ENCODE results near the gene AGPAT1.

The AGPAT1 gene

GRCh38 chr6:32175711-32176475, at the start of gene AGPAT1:
Gene AGPAT1, minus strand, starts transcription at chr6:32176084. Its CDS starts 4,588 bp downstream, at chr6:32171496.
- Histone ChIP-seq H3K4me3 (ENCODE audit: low read depth, low read length) (peak within 1 kb of the TSS; percentile 90), H3K27ac (ENCODE audit: low read depth, low read length) (peak within 1 kb of the TSS; percentile 99), H3K36me3 (ENCODE audit: control insufficient read depth, insufficient read depth, low read length) (peaks cover 31% of the 10 kb centered on the region), H3K27me3 (ENCODE audit: control insufficient read depth, insufficient read depth, low read length) (no peaks in the 10 kb centered on the region), H3K4me1 (ENCODE audit: control insufficient read depth, insufficient read depth, low read length) (peaks cover 23% of the 10 kb centered on the region), H3K9ac (ENCODE audit: low read depth, low read length) (peak within 1 kb of the TSS; percentile 77), H3K9me3 (ENCODE audit: control insufficient read depth, insufficient read depth, low read length) (no peaks in the 10 kb centered on the region)

- H3K9ac ChIP-seq (ENCODE audit: low read depth, low read length): no peak overlapping the region
- H3K27me3 ChIP-seq (ENCODE audit: control insufficient read depth, insufficient read depth, low read length): no peaks in the 10 kb centered on the region
- no peaks in the 10 kb centered on the region for H3K36me3 ChIP-seq (ENCODE audit: control insufficient read depth, insufficient read depth, low read length)
- H3K4me1 ChIP-seq (ENCODE audit: control insufficient read depth, insufficient read depth, low read length): peaks cover 4% of the 10 kb centered on the region; the same call in 1 of the 2 replicates
- no peak overlapping the region for H3K4me3 ChIP-seq (ENCODE audit: low read depth, low read length)
- no peaks in the 10 kb centered on the region for H3K9me3 ChIP-seq (ENCODE audit: control insufficient read depth, insufficient read depth, low read length)
- no peak overlapping the region for H3K27ac ChIP-seq (ENCODE audit: low read depth, low read length)
These were observed 48.8 kb upstream of the AGPAT1 start for GRCh38 chr6:32224696-32225095.

GRCh38 chr6:32223258-32224235, 47.7 kb upstream of the AGPAT1 start, which contains the start of gene NOTCH4:
Gene NOTCH4, minus strand, starts transcription at chr6:32224067. Its CDS starts 139 bp downstream, at chr6:32223928.
- Histone ChIP-seq H3K27me3 (ENCODE audit: control insufficient read depth, insufficient read depth, low read length) (no peaks in the 10 kb centered on the region), H3K9me3 (ENCODE audit: control insufficient read depth, insufficient read depth, low read length) (no peaks in the 10 kb centered on the region), H3K4me1 (ENCODE audit: control insufficient read depth, insufficient read depth, low read length) (peaks cover 4% of the 10 kb centered on the region; the same call in 1 of the 2 replicates), H3K4me3 (ENCODE audit: low read depth, low read length) (no peak within 1 kb of the TSS), H3K36me3 (ENCODE audit: control insufficient read depth, insufficient read depth, low read length) (no peaks in the 10 kb centered on the region), H3K9ac (ENCODE audit: low read depth, low read length) (no peak within 1 kb of the TSS), H3K27ac (ENCODE audit: low read depth, low read length) (no peak within 1 kb of the TSS)

GRCh38 chr6:32222333-32223230, 46.7 kb upstream of the AGPAT1 start:
- Histone ChIP-seq H3K36me3 (ENCODE audit: control insufficient read depth, insufficient read depth, low read length) (no peaks in the 10 kb centered on the region), H3K27me3 (ENCODE audit: control insufficient read depth, insufficient read depth, low read length) (no peaks in the 10 kb centered on the region)

GRCh38 chr6:32220021-32220420, 44.1 kb upstream of the AGPAT1 start:
- Histone ChIP-seq H3K27ac (ENCODE audit: low read depth, low read length) (no peak overlapping the region), H3K9me3 (ENCODE audit: control insufficient read depth, insufficient read depth, low read length) (no peaks in the 10 kb centered on the region), H3K27me3 (ENCODE audit: control insufficient read depth, insufficient read depth, low read length) (no peaks in the 10 kb centered on the region), H3K4me3 (ENCODE audit: low read depth, low read length) (no peak overlapping the region), H3K36me3 (ENCODE audit: control insufficient read depth, insufficient read depth, low read length) (no peaks in the 10 kb centered on the region), H3K4me1 (ENCODE audit: control insufficient read depth, insufficient read depth, low read length) (peaks cover 4% of the 10 kb centered on the region; the same call in 1 of the 2 replicates), H3K9ac (ENCODE audit: low read depth, low read length) (no peak overlapping the region)

More at GRCh38 chr6:32222333-32223230, 46.7 kb upstream of the AGPAT1 start:
- Histone ChIP-seq H3K4me1 (ENCODE audit: control insufficient read depth, insufficient read depth, low read length) (peaks cover 4% of the 10 kb centered on the region; the same call in 1 of the 2 replicates), H3K4me3 (ENCODE audit: low read depth, low read length) (no peak overlapping the region), H3K27ac (ENCODE audit: low read depth, low read length) (no peak overlapping the region), H3K9ac (ENCODE audit: low read depth, low read length) (no peak overlapping the region), H3K9me3 (ENCODE audit: control insufficient read depth, insufficient read depth, low read length) (no peaks in the 10 kb centered on the region)

- Histone ChIP-seq H3K36me3 (ENCODE audit: control insufficient read depth, insufficient read depth, low read length) (no peaks in the 10 kb centered on the region), H3K9ac (ENCODE audit: low read depth, low read length) (no peak overlapping the region), H3K27me3 (ENCODE audit: control insufficient read depth, insufficient read depth, low read length) (no peaks in the 10 kb centered on the region)
These were observed 42.3 kb upstream of the AGPAT1 start for GRCh38 chr6:32218167-32218566.

GRCh38 chr6:32216998-32217397, 41.1 kb upstream of the AGPAT1 start:
- H3K36me3 ChIP-seq (ENCODE audit: control insufficient read depth, insufficient read depth, low read length): no peaks in the 10 kb centered on the region
- H3K9ac ChIP-seq (ENCODE audit: low read depth, low read length): no peak overlapping the region
- H3K9me3 ChIP-seq (ENCODE audit: control insufficient read depth, insufficient read depth, low read length): no peaks in the 10 kb centered on the region
- no peak overlapping the region for H3K4me3 ChIP-seq (ENCODE audit: low read depth, low read length)
- H3K27me3 ChIP-seq (ENCODE audit: control insufficient read depth, insufficient read depth, low read length): no peaks in the 10 kb centered on the region
- H3K27ac ChIP-seq (ENCODE audit: low read depth, low read length): no peak overlapping the region
- H3K4me1 ChIP-seq (ENCODE audit: control insufficient read depth, insufficient read depth, low read length): no peaks in the 10 kb centered on the region

More at GRCh38 chr6:32218167-32218566, 42.3 kb upstream of the AGPAT1 start:
- Histone ChIP-seq H3K9me3 (ENCODE audit: control insufficient read depth, insufficient read depth, low read length) (no peaks in the 10 kb centered on the region), H3K27ac (ENCODE audit: low read depth, low read length) (no peak overlapping the region), H3K4me3 (ENCODE audit: low read depth, low read length) (no peak overlapping the region), H3K4me1 (ENCODE audit: control insufficient read depth, insufficient read depth, low read length) (no peaks in the 10 kb centered on the region)

- Histone ChIP-seq H3K9me3 (ENCODE audit: control insufficient read depth, insufficient read depth, low read length) (no peaks in the 10 kb centered on the region), H3K27ac (ENCODE audit: low read depth, low read length) (no peak overlapping the region), H3K4me3 (ENCODE audit: low read depth, low read length) (no peak overlapping the region), H3K36me3 (ENCODE audit: control insufficient read depth, insufficient read depth, low read length) (no peaks in the 10 kb centered on the region), H3K4me1 (ENCODE audit: control insufficient read depth, insufficient read depth, low read length) (no peaks in the 10 kb centered on the region), H3K9ac (ENCODE audit: low read depth, low read length) (no peak overlapping the region), H3K27me3 (ENCODE audit: control insufficient read depth, insufficient read depth, low read length) (no peaks in the 10 kb centered on the region)
These were observed 40.4 kb upstream of the AGPAT1 start for GRCh38 chr6:32216285-32216684.

- H3K27me3 ChIP-seq (ENCODE audit: control insufficient read depth, insufficient read depth, low read length): no peaks in the 10 kb centered on the region
These were observed 39.7 kb upstream of the AGPAT1 start for GRCh38 chr6:32215617-32216016.

GRCh38 chr6:32214126-32214525, 38.2 kb upstream of the AGPAT1 start:
- Histone ChIP-seq H3K27me3 (ENCODE audit: control insufficient read depth, insufficient read depth, low read length) (no peaks in the 10 kb centered on the region), H3K4me1 (ENCODE audit: control insufficient read depth, insufficient read depth, low read length) (no peaks in the 10 kb centered on the region), H3K9ac (ENCODE audit: low read depth, low read length) (no peak overlapping the region), H3K36me3 (ENCODE audit: control insufficient read depth, insufficient read depth, low read length) (no peaks in the 10 kb centered on the region), H3K4me3 (ENCODE audit: low read depth, low read length) (no peak overlapping the region), H3K27ac (ENCODE audit: low read depth, low read length) (no peak overlapping the region), H3K9me3 (ENCODE audit: control insufficient read depth, insufficient read depth, low read length) (no peaks in the 10 kb centered on the region)

More at GRCh38 chr6:32215617-32216016, 39.7 kb upstream of the AGPAT1 start:
- Histone ChIP-seq H3K36me3 (ENCODE audit: control insufficient read depth, insufficient read depth, low read length) (no peaks in the 10 kb centered on the region), H3K9ac (ENCODE audit: low read depth, low read length) (no peak overlapping the region), H3K9me3 (ENCODE audit: control insufficient read depth, insufficient read depth, low read length) (no peaks in the 10 kb centered on the region), H3K4me3 (ENCODE audit: low read depth, low read length) (no peak overlapping the region), H3K4me1 (ENCODE audit: control insufficient read depth, insufficient read depth, low read length) (no peaks in the 10 kb centered on the region), H3K27ac (ENCODE audit: low read depth, low read length) (no peak overlapping the region)

Measured in HUES48 (cell line).